Neural cell (in vitro differentiated cells): ENCODE measurements around the gene SLC4A4. TPM values are rescaled to one million over a fixed set of nuclear protein-coding genes. Genes with fewer than 3 reads are reported as not detected.

Experiments used
- H2AFZ ChIP-seq: fragments of 200-600, 300-800 bp; sonication (generic), shearing (Covaris generic); 2 replicates; pipeline ENCODE4 v1.6.0; 2014; ENCODE audit warnings: low read depth, mild to moderate bottlenecking, antibody characterized with exemption, low read length, moderate library complexity
- H3F3A ChIP-seq: fragments of 200-600 bp; shearing (Covaris generic); 2 replicates; pipeline ENCODE4 v1.6.1; 2016; ENCODE audit warnings: mild to moderate bottlenecking, moderate library complexity, mixed read lengths, antibody characterized with exemption, low read length; ENCODE audit not compliant: insufficient read depth, poor library complexity, severe bottlenecking
- H3K27ac ChIP-seq: fragments of 200-600, 300-800 bp; sonication (generic), shearing (Covaris generic); 2 replicates; pipeline ENCODE4 v1.5.1; 2014; ENCODE audit warnings: mild to moderate bottlenecking, low read length, moderate library complexity
- H3K27me3 ChIP-seq: fragments of 300-800, 200-600 bp; sonication (generic), shearing (Covaris generic); 2 replicates; pipeline ENCODE4 v1.6.0; 2014; ENCODE audit warnings: mild to moderate bottlenecking, low read depth, low read length, moderate library complexity; ENCODE audit not compliant: insufficient read depth
- H3K36me3 ChIP-seq: fragments of 300-800, 200-600 bp; sonication (generic), shearing (Covaris generic); 2 replicates; pipeline ENCODE4 v1.5.1; 2014; ENCODE audit warnings: mild to moderate bottlenecking, antibody characterized with exemption, low read length, moderate library complexity; ENCODE audit not compliant: insufficient read depth
- H3K4me2 ChIP-seq: fragments of 300-800, 200-600 bp; sonication (generic), shearing (Covaris generic); 2 replicates; pipeline ENCODE4 v1.6.0; 2014; ENCODE audit warnings: mild to moderate bottlenecking, low read length
- H3K4me3 ChIP-seq: fragments of 300-800, 200-600 bp; sonication (generic), shearing (Covaris generic); 2 replicates; pipeline ENCODE4 v1.5.1; 2014; ENCODE audit warnings: mild to moderate bottlenecking, low read length, moderate library complexity
- H3K79me2 ChIP-seq: fragments of 200-600 bp; shearing (Covaris generic); replicated peaks from 2 replicates; pipeline ENCODE4 v1.6.0; 2014; ENCODE audit warnings: mild to moderate bottlenecking, low read length, moderate library complexity; ENCODE audit not compliant: insufficient read depth
- H3K9ac ChIP-seq: fragments of 300-800, 200-600 bp; sonication (generic), shearing (Covaris generic); 2 replicates; pipeline ENCODE4 v1.6.1; 2016; ENCODE audit warnings: mild to moderate bottlenecking, low read length, mixed read lengths
- H3K9me2 ChIP-seq: fragments of 200-600 bp; shearing (Covaris generic); 2 replicates; pipeline ENCODE4 v1.6.1; 2016; ENCODE audit warnings: mild to moderate bottlenecking, low read length, mixed read lengths; ENCODE audit not compliant: insufficient read depth
- H3K9me3 ChIP-seq: fragments of 200-600, 300-800 bp; sonication (generic), shearing (Covaris generic); 2 replicates; pipeline ENCODE4 v1.6.1; 2016; ENCODE audit warnings: mild to moderate bottlenecking, mixed run types, low read length, moderate library complexity, mixed read lengths
- H4K20me1 ChIP-seq: fragments of 200-600 bp; shearing (Covaris generic); 2 replicates; pipeline ENCODE4 v1.6.1; 2016; ENCODE audit warnings: mild to moderate bottlenecking, mixed run types; ENCODE audit not compliant: insufficient read depth
- EP300 ChIP-seq: fragments of 450-650 bp; conservative IDR thresholded peaks from 2 replicates; pipeline ENCODE4 v1.6.1; 2014; ENCODE audit warnings: antibody characterized with exemption, mild to moderate bottlenecking, moderate library complexity; ENCODE audit not compliant: poor library complexity, severe bottlenecking
- EZH2 ChIP-seq: fragments of 200-600, 300-800 bp; shearing (Covaris generic), sonication (generic); IDR thresholded peaks from 2 replicates; pipeline ENCODE4 v1.6.1; 2014; ENCODE audit warnings: antibody characterized with exemption, low read length, borderline replicate concordance, mild to moderate bottlenecking; ENCODE audit not compliant: insufficient read depth, poor library complexity, severe bottlenecking
- MXI1 ChIP-seq: fragments of 450-650 bp; conservative IDR thresholded peaks from 2 replicates; pipeline ENCODE4 v1.6.1; 2014; ENCODE audit warnings: antibody characterized with exemption, mild to moderate bottlenecking; ENCODE audit not compliant: poor library complexity, severe bottlenecking
- POLR2AphosphoS5 ChIP-seq: IDR thresholded peaks from 2 replicates; pipeline ENCODE4 v1.6.1; 2012
- RAD21 ChIP-seq: fragments of 450-650 bp; conservative IDR thresholded peaks from 2 replicates; pipeline ENCODE4 v1.6.1; 2014; ENCODE audit warnings: antibody characterized with exemption, mild to moderate bottlenecking, moderate library complexity
- REST ChIP-seq: IDR thresholded peaks from 2 replicates; pipeline ENCODE4 v1.6.1; 2012; ENCODE audit warnings: borderline replicate concordance
- SMC3 ChIP-seq: fragments of 450-650 bp; conservative IDR thresholded peaks from 2 replicates; pipeline ENCODE4 v1.6.1; 2014; ENCODE audit warnings: antibody characterized with exemption, mild to moderate bottlenecking, moderate library complexity; ENCODE audit not compliant: poor library complexity
- TAF1 ChIP-seq: IDR thresholded peaks from 2 replicates; pipeline ENCODE4 v1.6.1; 2012; ENCODE audit warnings: low read depth
- polyA plus RNA-seq: library from polyadenylated mRNA; depleted of rRNA; stranded (reverse); fragments of >200 nt; gene quantifications from 2 replicates; pipeline ENCODE4 v1.2.3, GENCODE V29; 2014
- TF ChIP-seq, protein P1 (sequence below): fragments of 450-650 bp; IDR thresholded peaks from 2 replicates; pipeline ENCODE4 v1.5.1; 2014; ENCODE audit warnings: antibody characterized with exemption, mild to moderate bottlenecking, moderate library complexity; ENCODE audit not compliant: poor library complexity, severe bottlenecking

Gene SLC4A4
- polyA plus RNA-seq, 1 donor from 2014 or later = 9.2 TPM

DNA sequence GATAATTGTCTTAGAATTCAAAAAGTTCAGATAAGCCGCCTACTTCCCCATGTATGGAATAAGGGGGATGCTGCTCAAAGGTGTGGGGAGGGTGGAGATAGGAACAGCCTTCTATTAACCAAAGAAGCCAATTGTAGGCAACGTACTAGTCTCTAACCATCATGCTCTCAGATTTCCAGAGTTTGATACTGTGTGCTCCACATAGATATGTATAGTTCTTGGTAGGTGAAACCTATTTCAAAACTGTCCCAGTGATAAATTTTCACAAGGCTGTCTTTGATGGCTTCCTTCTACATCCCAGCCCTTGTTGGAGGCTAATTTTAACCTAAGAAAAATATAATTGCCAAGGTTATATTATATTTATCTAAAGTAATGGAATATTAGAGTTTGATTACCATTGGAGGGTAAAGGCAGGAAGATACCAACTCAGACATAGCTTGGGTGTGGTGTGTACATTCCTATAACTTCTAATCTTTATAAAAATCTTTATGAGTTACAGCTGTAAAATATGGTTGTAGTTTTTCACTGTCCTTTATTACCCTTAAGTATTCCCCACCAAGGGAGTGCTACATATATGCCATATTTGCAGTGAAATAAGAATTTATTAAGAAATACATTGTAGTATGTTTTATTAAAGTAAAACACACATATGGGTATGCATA is 87.7 kb downstream of the SLC4A4 start:
- Histone ChIP-seq H3K9me2 (no peaks in the 10 kb centered on the region), H3K79me2 (no peaks in the 10 kb centered on the region), H3K4me3 (no peak overlapping the region), H3K9me3 (no peaks in the 10 kb centered on the region), H3K36me3 (no peaks in the 10 kb centered on the region), H3K9ac (no peak overlapping the region), H2AFZ (no peak overlapping the region), H3F3A (no peaks in the 10 kb centered on the region), H3K27me3 (no peaks in the 10 kb centered on the region), H3K4me2 (no peak overlapping the region), H3K27ac (no peak overlapping the region), H4K20me1 (no peaks in the 10 kb centered on the region)
- TF ChIP-seq POLR2AphosphoS5 = no peak
- no peak for TF ChIP-seq TAF1
- no peak for TF ChIP-seq EP300
- no peak for TF ChIP-seq RAD21
- TF ChIP-seq, protein P1, sequence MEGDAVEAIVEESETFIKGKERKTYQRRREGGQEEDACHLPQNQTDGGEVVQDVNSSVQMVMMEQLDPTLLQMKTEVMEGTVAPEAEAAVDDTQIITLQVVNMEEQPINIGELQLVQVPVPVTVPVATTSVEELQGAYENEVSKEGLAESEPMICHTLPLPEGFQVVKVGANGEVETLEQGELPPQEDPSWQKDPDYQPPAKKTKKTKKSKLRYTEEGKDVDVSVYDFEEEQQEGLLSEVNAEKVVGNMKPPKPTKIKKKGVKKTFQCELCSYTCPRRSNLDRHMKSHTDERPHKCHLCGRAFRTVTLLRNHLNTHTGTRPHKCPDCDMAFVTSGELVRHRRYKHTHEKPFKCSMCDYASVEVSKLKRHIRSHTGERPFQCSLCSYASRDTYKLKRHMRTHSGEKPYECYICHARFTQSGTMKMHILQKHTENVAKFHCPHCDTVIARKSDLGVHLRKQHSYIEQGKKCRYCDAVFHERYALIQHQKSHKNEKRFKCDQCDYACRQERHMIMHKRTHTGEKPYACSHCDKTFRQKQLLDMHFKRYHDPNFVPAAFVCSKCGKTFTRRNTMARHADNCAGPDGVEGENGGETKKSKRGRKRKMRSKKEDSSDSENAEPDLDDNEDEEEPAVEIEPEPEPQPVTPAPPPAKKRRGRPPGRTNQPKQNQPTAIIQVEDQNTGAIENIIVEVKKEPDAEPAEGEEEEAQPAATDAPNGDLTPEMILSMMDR = no peak
- TF ChIP-seq MXI1 = no peak
- no peak for TF ChIP-seq SMC3
- TF ChIP-seq EZH2 = no peak
- TF ChIP-seq REST = no peak

- H3K4me2 ChIP-seq = no peak overlapping the region
- H3K4me3 ChIP-seq = no peak overlapping the region
- H3K27ac ChIP-seq = no peak overlapping the region
- no peaks in the 10 kb centered on the region for H4K20me1 ChIP-seq
- TF ChIP-seq RAD21 (no peak), MXI1 (no peak), SMC3 (no peak), REST (no peak), POLR2AphosphoS5 (no peak), EZH2 (no peak), EP300 (no peak), TAF1 (no peak)
- TF ChIP-seq, protein P1 = no peak
- no peaks in the 10 kb centered on the region for H3K27me3 ChIP-seq
- no peaks in the 10 kb centered on the region for H3K9me3 ChIP-seq
- H3F3A ChIP-seq = no peaks in the 10 kb centered on the region
- H2AFZ ChIP-seq = no peak overlapping the region
- H3K79me2 ChIP-seq = no peaks in the 10 kb centered on the region
- no peak overlapping the region for H3K9ac ChIP-seq
- no peaks in the 10 kb centered on the region for H3K9me2 ChIP-seq
- H3K36me3 ChIP-seq = no peaks in the 10 kb centered on the region
Observed at GRCh38 chr4:71429106-71429505, 90.3 kb downstream of the SLC4A4 start.
